ENCODE measurements around the gene LRPAP1.

The LRPAP1 gene

DNA sequence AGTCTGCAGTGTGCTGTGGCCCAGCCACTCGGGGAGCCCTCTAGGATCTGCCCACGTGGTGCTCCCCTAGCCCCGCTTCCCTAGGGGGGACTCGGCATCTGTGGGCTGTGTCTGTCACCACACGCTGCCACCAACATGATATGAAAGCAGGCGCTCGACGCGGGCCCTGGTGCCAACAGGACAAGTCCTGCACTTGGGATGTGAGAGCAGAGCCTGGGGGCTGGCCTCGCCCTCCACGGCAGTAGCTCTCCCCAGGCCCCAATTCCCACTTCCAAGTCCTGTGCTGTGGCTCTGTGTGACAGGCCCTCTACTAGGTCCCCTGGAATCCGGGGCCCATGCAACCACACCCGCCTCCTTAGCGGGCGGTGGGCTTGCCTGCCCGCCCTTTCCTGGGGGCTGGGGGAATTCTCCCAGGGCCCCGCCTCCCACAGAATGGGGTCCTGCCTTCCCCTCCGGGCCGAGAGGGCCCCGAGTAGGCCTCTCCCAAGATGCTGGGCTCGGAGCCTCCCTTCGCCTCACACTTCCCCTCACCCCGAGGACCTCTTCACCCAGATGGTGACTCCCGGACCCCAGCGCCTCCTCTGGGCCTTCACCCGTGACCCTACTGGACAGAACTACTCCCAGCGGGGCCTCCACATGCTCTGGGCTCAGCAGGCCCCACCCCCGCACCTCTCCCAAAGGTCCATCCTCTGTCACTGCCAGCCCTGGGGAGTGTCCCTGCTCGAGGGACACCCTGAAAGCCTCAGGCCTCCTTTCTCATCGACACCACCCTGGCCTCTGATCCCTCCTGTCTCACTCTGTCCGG lies 11.2 kb downstream of the LRPAP1 start:
- H3K36me3 ChIP-seq (ENCODE audit: control insufficient read depth, insufficient read depth, low read length) = no peaks in the 10 kb centered on the region
- no peak overlapping the region for H3K4me3 ChIP-seq (ENCODE audit: low read depth, low read length)
- peaks cover 7% of the 10 kb centered on the region for H3K79me2 ChIP-seq
- H3K4me1 ChIP-seq = no peaks in the 10 kb centered on the region
- H3K9me3 ChIP-seq (ENCODE audit: control insufficient read depth, low read length) = no peaks in the 10 kb centered on the region
- H3K27me3 ChIP-seq (ENCODE audit: control insufficient read depth, insufficient read depth, low read length) = no peaks in the 10 kb centered on the region
- H2AFZ ChIP-seq = no peak overlapping the region
- H3K9ac ChIP-seq = no peak overlapping the region
- no peak overlapping the region for H3K27ac ChIP-seq
- TF ChIP-seq, protein P1, sequence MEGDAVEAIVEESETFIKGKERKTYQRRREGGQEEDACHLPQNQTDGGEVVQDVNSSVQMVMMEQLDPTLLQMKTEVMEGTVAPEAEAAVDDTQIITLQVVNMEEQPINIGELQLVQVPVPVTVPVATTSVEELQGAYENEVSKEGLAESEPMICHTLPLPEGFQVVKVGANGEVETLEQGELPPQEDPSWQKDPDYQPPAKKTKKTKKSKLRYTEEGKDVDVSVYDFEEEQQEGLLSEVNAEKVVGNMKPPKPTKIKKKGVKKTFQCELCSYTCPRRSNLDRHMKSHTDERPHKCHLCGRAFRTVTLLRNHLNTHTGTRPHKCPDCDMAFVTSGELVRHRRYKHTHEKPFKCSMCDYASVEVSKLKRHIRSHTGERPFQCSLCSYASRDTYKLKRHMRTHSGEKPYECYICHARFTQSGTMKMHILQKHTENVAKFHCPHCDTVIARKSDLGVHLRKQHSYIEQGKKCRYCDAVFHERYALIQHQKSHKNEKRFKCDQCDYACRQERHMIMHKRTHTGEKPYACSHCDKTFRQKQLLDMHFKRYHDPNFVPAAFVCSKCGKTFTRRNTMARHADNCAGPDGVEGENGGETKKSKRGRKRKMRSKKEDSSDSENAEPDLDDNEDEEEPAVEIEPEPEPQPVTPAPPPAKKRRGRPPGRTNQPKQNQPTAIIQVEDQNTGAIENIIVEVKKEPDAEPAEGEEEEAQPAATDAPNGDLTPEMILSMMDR (IDR thresholded peaks at IDR 0.05) = no peak
- no peak overlapping the region for H3K4me2 ChIP-seq (ENCODE audit: low read length)

DNA sequence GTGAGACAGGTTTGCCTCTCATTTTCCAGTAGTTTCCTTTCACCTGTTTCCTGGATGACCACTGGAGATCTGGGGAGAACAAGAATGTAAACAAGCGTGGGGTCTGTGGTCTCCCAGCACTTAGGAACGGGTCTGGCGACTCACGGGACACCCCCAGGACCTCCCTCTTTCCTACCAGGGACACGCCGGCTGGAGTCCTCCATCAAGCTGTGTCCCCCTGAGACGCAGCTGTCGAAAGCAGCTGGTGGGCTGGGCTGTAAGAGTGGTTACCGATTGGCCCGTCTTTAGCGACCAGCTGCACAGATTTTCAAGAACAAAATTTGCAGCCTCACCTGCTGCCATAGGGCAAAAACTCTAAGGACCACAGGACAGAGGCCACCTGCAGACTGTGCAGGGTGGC lies 11.9 kb downstream of the LRPAP1 start:
- Histone ChIP-seq H3K27ac (no peak overlapping the region), H3K4me1 (no peaks in the 10 kb centered on the region)
- TF ChIP-seq, protein P1 (IDR thresholded peaks at IDR 0.05) = no peak

DNA sequence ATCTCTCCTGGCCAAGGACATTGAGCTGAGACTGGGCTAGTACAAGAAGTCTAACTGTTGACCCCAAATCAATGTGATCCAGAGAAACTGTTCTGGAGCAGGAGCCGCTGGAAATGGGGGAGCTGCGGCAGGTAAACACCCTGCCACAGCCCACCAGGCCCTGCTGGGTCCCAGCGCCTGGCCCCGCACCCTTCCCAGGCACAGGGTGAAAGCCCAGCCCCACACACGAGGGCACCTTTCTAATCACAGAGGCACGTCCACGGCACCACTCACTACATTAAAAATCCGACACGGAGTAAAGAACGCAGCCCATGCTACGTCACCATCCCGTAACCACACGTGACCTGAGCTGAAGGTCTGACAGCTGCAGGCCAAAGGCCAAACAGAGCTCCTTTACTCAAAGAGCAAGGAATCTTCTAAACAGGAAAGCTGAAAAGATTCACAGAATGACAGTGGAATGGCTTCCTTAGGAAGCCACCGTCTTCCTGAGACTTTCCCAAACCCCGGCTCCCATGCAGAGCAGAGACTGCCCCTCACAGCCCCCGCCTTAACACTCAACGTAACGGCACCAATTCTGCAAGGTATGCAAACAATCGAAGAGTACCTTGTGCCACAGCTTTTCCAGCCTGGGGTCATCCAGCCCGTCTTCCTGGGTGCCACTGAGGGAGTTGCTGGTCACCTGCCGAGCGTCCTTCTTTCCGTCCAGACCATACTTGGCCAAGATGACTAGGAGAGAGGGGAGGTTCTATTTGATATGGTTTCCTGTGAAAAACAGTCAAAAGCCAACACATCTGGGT lies 12.6 kb downstream of the LRPAP1 start:
- H3K4me1 ChIP-seq = no peaks in the 10 kb centered on the region
- no peaks in the 10 kb centered on the region for H3K9me3 ChIP-seq (ENCODE audit: control insufficient read depth, low read length)
- H3K4me2 ChIP-seq (ENCODE audit: low read length) = no peak overlapping the region
- H3K27ac ChIP-seq = no peak overlapping the region
- H3K9ac ChIP-seq = no peak overlapping the region
- no peak overlapping the region for H2AFZ ChIP-seq
- TF ChIP-seq, protein P1 (IDR thresholded peaks at IDR 0.05) = no peak
- H3K4me3 ChIP-seq (ENCODE audit: low read depth, low read length) = no peak overlapping the region
- no peaks in the 10 kb centered on the region for H3K27me3 ChIP-seq (ENCODE audit: control insufficient read depth, insufficient read depth, low read length)
- H3K36me3 ChIP-seq (ENCODE audit: control insufficient read depth, insufficient read depth, low read length) = no peaks in the 10 kb centered on the region
- peaks cover 5% of the 10 kb centered on the region for H3K79me2 ChIP-seq

More for the DNA sequence above, 11.9 kb downstream of the LRPAP1 start:
- no peak overlapping the region for H3K4me2 ChIP-seq (ENCODE audit: low read length)
- H3K79me2 ChIP-seq = peaks cover 5% of the 10 kb centered on the region
- H3K27me3 ChIP-seq (ENCODE audit: control insufficient read depth, insufficient read depth, low read length) = no peaks in the 10 kb centered on the region
- H3K9me3 ChIP-seq (ENCODE audit: control insufficient read depth, low read length) = no peaks in the 10 kb centered on the region
- no peak overlapping the region for H3K4me3 ChIP-seq (ENCODE audit: low read depth, low read length)
- no peak overlapping the region for H3K9ac ChIP-seq
- no peaks in the 10 kb centered on the region for H3K36me3 ChIP-seq (ENCODE audit: control insufficient read depth, insufficient read depth, low read length)
- H2AFZ ChIP-seq = no peak overlapping the region

DNA sequence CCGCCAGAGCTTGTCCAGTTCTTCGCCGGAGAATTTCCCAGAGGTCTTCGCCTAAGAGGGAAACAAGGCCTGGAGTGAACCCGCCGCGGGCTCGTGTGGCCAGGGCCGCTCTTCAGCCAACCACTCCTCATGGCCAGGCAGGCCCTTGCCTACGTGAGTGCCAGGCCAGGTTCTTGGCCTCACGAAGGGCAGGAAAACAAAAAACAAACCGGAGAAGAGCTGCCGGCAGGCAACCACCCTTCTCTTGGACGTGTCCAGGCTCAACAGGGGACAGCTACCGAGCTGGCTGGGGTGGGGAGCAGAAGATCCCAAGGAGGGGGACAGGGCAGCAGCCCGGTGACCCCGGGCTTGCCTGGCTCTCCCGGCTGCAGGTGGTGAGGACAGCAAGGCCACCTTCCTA lies 13.3 kb downstream of the LRPAP1 start:
- Histone ChIP-seq H2AFZ (no peak overlapping the region), H3K4me2 (ENCODE audit: low read length) (no peak overlapping the region), H3K4me3 (ENCODE audit: low read depth, low read length) (no peak overlapping the region), H3K27me3 (ENCODE audit: control insufficient read depth, insufficient read depth, low read length) (no peaks in the 10 kb centered on the region), H3K4me1 (no peaks in the 10 kb centered on the region), H3K27ac (no peak overlapping the region), H3K9me3 (ENCODE audit: control insufficient read depth, low read length) (no peaks in the 10 kb centered on the region), H3K9ac (no peak overlapping the region), H3K36me3 (ENCODE audit: control insufficient read depth, insufficient read depth, low read length) (no peaks in the 10 kb centered on the region), H3K79me2 (no peaks in the 10 kb centered on the region)
- TF ChIP-seq, protein P1 (IDR thresholded peaks at IDR 0.05) = no peak

All from parathyroid adenoma (tissue), 2 donors.